ENCODE measurements around the gene NUAK1.

DNA sequence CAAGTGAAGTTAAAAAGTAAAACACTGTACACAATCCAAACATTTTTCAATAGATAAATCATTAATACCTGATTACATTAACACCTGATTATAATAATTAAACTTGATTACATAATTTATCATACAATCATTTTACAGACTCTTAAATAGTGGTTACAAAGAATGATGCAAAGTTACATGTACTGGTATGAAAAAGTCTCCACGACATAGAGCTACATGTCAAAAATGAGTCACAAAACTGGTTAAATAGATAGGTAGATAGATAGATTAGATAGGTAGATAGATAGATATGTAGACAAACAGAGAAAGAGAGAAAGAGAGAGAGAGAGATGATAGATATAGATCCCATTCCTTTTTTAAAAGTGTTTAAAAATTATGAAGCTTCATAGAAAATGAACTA is 109.2 kb downstream of the NUAK1 start:
- TF ChIP-seq, protein P1, sequence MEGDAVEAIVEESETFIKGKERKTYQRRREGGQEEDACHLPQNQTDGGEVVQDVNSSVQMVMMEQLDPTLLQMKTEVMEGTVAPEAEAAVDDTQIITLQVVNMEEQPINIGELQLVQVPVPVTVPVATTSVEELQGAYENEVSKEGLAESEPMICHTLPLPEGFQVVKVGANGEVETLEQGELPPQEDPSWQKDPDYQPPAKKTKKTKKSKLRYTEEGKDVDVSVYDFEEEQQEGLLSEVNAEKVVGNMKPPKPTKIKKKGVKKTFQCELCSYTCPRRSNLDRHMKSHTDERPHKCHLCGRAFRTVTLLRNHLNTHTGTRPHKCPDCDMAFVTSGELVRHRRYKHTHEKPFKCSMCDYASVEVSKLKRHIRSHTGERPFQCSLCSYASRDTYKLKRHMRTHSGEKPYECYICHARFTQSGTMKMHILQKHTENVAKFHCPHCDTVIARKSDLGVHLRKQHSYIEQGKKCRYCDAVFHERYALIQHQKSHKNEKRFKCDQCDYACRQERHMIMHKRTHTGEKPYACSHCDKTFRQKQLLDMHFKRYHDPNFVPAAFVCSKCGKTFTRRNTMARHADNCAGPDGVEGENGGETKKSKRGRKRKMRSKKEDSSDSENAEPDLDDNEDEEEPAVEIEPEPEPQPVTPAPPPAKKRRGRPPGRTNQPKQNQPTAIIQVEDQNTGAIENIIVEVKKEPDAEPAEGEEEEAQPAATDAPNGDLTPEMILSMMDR (IDR thresholded peaks at IDR 0.05), result no peak
- no peak for TF ChIP-seq POLR2A (IDR thresholded peaks at IDR 0.05; ENCODE audit: low read depth)
